Liver (tissue), 9 donors: ENCODE data around the gene PCDHB12. TPM values are rescaled to one million over a fixed set of nuclear protein-coding genes. Genes with fewer than 3 reads are reported as not detected.
"Not testable (repeated sequence)": the region's sequence is repeated elsewhere in the genome, so short reads cannot be mapped to it uniquely, and the experiment has no call there.

ENCODE experiments used
- DNase-seq: peaks from one replicate; pipeline ENCODE4 v3.0.0-alpha.2; 2017; ENCODE audit warnings: low spot score
- H3K27ac ChIP-seq, 2 donors: one replicate each; pipeline ENCODE4 v1.7.0; 2013; ENCODE audit warnings: inconsistent platforms in 2 of 2, low read length in 2 of 2, control low read depth in 1 of 2, low read depth in 1 of 2, mild to moderate bottlenecking in 1 of 2
- H3K27me3 ChIP-seq, 4 donors: one replicate each; pipeline versions ENCODE4 v1.6.1 to v1.7.0; 2013; ENCODE audit warnings: low read length in 3 of 4, inconsistent platforms in 1 of 4, mild to moderate bottlenecking in 1 of 4, moderate library complexity in 1 of 4; ENCODE audit not compliant: control insufficient read depth in 4 of 4, insufficient read depth in 4 of 4
- H3K36me3 ChIP-seq, 4 donors: one replicate each; pipeline versions ENCODE4 v1.6.1 to v1.7.0; 2013; ENCODE audit warnings: low read length in 3 of 4, mild to moderate bottlenecking in 3 of 4, low read depth in 1 of 4, moderate library complexity in 1 of 4; ENCODE audit not compliant: control insufficient read depth in 4 of 4, insufficient read depth in 3 of 4
- H3K4me1 ChIP-seq, 4 donors: one replicate each; pipeline versions ENCODE4 v1.6.1 to v1.7.0; 2013; ENCODE audit warnings: low read length in 3 of 4, mild to moderate bottlenecking in 3 of 4, moderate library complexity in 1 of 4; ENCODE audit not compliant: control insufficient read depth in 4 of 4, insufficient read depth in 4 of 4
- H3K4me3 ChIP-seq, 3 donors: one replicate each; pipeline versions ENCODE4 v1.6.1 to v1.7.0; 2013; ENCODE audit warnings: low read length in 3 of 3, control low read depth in 1 of 3, low read depth in 1 of 3, mild to moderate bottlenecking in 1 of 3
- H3K9ac ChIP-seq, 2 donors: one replicate each; pipeline ENCODE4 v1.7.0; 2013; ENCODE audit warnings: low read length in 2 of 2, mild to moderate bottlenecking in 2 of 2, moderate library complexity in 2 of 2, control low read depth in 1 of 2, low read depth in 1 of 2
- H3K9me3 ChIP-seq, 4 donors: one replicate each; pipeline versions ENCODE4 v1.6.1 to v1.7.0; 2013; ENCODE audit warnings: low read length in 3 of 4; ENCODE audit not compliant: control insufficient read depth in 4 of 4
- ATF3 ChIP-seq: IDR thresholded peaks from 2 replicates; pipeline ENCODE4 v1.6.1; 2016; ENCODE audit warnings: antibody characterized with exemption
- EGR1 ChIP-seq, 2 donors: IDR thresholded peaks; 2 replicates each; pipeline ENCODE4 v1.6.1; 2016 to 2018; ENCODE audit warnings: antibody characterized with exemption in 2 of 2, low read depth in 2 of 2
- FOXA1 ChIP-seq: IDR thresholded peaks from 2 replicates; pipeline ENCODE4 v1.6.1; 2016; ENCODE audit warnings: antibody characterized with exemption
- FOXA2 ChIP-seq: IDR thresholded peaks from 2 replicates; pipeline ENCODE4 v1.6.1; 2016; ENCODE audit warnings: antibody characterized with exemption
- MAX ChIP-seq: IDR thresholded peaks from 2 replicates; pipeline ENCODE4 v1.6.1; 2016; ENCODE audit warnings: antibody characterized with exemption
- RAD21 ChIP-seq, 2 donors: IDR thresholded peaks; 2 replicates each; pipeline ENCODE4 v1.6.1; 2016; ENCODE audit warnings: antibody characterized with exemption in 2 of 2, mild to moderate bottlenecking in 2 of 2
- RXRA ChIP-seq, 2 donors: IDR thresholded peaks; 2 replicates each; pipeline ENCODE4 v1.6.1; 2017 to 2018; ENCODE audit warnings: antibody characterized with exemption in 2 of 2, mild to moderate bottlenecking in 1 of 2
- SP1 ChIP-seq: IDR thresholded peaks from 2 replicates; pipeline ENCODE4 v1.6.1; 2018; ENCODE audit warnings: antibody characterized with exemption, mild to moderate bottlenecking
- YY1 ChIP-seq: IDR thresholded peaks from 2 replicates; pipeline ENCODE4 v1.6.1; 2016; ENCODE audit warnings: antibody characterized with exemption, mild to moderate bottlenecking
- WGBS: extraction: QIAGEN DNeasy Blood & Tissue Kit; methylation state at CpG from one replicate; pipeline ENCODE4 v1.1.7; 2013; 5-methylcytosine and 5-hydroxymethylcytosine counted together
- polyA plus RNA-seq, 2 donors: library from polyadenylated mRNA; stranded (reverse) in 1 of 2; unstranded in 1 of 2; fragments of 200-250 nt in 1 of 2; fragments of >200 nt in 1 of 2; fragmentation: Nextera tagmentation in 1 of 2; extraction: Ambion mirVana in 1 of 2; gene quantifications; one replicate each; pipeline versions ENCODE4 v1.2.1 to v1.2.3, GENCODE V29; 2013 to 2015
- total RNA-seq, 2 donors: library from RNA; depleted of rRNA; stranded (reverse); fragments of >200 nt; gene quantifications; one replicate each; pipeline ENCODE4 v1.2.3, GENCODE V29; 2014
- TF ChIP-seq, protein P1 (sequence below): IDR thresholded peaks from 2 replicates; pipeline ENCODE4 v1.6.1; 2016; ENCODE audit warnings: antibody characterized with exemption, mild to moderate bottlenecking
- TF ChIP-seq, protein P2 (sequence below): IDR thresholded peaks from 2 replicates; pipeline ENCODE4 v1.6.1; 2016; ENCODE audit warnings: antibody characterized with exemption
- TF ChIP-seq, protein P3 (sequence below): fragments of 150-350 bp; IDR thresholded peaks from 2 replicates; pipeline ENCODE4 v1.5.1; 2017; ENCODE audit warnings: improper control_type of control experiment, low read depth, low read length; ENCODE audit not compliant: missing input control
- donor health status: healthy.
- donor health status: healthy.
- donor health status: healthy.
- donor health status: healthy.
- donor health status: healthy.

Gene PCDHB12
- total and polyA plus RNA-seq, 4 donors, result 0.06 to 0.33 (median 0.20) TPM

DNA sequence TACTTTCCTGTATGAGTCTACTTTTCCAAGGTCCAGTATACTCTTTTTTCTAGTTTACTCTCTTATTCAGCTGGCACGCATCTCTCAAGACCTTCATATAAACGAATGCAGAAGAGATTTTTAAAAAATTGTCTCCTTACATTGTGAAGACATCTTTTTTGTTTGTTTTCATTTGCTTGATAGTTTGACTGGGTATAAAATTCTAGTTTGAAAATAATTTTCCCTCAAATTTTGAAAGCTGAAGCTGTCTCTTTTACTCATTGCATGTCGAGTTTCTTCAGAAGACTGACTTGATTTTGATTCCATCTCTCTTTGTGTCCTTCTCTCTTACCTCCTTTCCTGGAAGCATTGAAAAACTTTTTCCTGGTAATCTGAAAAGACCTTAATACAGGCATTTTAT lies 12.2 kb upstream of the PCDHB12 start:
- no peak for DNase-seq
- H3K4me3 ChIP-seq, result no peak overlapping the region
- no peak overlapping the region for H3K9ac ChIP-seq
- H3K36me3 ChIP-seq, result no peaks in the 10 kb centered on the region
- no peak overlapping the region for H3K27ac ChIP-seq
- TF ChIP-seq, protein P1, sequence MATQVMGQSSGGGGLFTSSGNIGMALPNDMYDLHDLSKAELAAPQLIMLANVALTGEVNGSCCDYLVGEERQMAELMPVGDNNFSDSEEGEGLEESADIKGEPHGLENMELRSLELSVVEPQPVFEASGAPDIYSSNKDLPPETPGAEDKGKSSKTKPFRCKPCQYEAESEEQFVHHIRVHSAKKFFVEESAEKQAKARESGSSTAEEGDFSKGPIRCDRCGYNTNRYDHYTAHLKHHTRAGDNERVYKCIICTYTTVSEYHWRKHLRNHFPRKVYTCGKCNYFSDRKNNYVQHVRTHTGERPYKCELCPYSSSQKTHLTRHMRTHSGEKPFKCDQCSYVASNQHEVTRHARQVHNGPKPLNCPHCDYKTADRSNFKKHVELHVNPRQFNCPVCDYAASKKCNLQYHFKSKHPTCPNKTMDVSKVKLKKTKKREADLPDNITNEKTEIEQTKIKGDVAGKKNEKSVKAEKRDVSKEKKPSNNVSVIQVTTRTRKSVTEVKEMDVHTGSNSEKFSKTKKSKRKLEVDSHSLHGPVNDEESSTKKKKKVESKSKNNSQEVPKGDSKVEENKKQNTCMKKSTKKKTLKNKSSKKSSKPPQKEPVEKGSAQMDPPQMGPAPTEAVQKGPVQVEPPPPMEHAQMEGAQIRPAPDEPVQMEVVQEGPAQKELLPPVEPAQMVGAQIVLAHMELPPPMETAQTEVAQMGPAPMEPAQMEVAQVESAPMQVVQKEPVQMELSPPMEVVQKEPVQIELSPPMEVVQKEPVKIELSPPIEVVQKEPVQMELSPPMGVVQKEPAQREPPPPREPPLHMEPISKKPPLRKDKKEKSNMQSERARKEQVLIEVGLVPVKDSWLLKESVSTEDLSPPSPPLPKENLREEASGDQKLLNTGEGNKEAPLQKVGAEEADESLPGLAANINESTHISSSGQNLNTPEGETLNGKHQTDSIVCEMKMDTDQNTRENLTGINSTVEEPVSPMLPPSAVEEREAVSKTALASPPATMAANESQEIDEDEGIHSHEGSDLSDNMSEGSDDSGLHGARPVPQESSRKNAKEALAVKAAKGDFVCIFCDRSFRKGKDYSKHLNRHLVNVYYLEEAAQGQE, result no peak
- TF ChIP-seq EGR1 (IDR thresholded peaks at IDR 0.05; ENCODE audit: low read depth in 2 of 2), result no peak
- no peak for TF ChIP-seq SP1
- no peak for TF ChIP-seq FOXA1
- TF ChIP-seq YY1, result no peak
- TF ChIP-seq, protein P2, sequence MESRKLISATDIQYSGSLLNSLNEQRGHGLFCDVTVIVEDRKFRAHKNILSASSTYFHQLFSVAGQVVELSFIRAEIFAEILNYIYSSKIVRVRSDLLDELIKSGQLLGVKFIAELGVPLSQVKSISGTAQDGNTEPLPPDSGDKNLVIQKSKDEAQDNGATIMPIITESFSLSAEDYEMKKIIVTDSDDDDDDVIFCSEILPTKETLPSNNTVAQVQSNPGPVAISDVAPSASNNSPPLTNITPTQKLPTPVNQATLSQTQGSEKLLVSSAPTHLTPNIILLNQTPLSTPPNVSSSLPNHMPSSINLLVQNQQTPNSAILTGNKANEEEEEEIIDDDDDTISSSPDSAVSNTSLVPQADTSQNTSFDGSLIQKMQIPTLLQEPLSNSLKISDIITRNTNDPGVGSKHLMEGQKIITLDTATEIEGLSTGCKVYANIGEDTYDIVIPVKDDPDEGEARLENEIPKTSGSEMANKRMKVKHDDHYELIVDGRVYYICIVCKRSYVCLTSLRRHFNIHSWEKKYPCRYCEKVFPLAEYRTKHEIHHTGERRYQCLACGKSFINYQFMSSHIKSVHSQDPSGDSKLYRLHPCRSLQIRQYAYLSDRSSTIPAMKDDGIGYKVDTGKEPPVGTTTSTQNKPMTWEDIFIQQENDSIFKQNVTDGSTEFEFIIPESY, result no peak
- no peak for TF ChIP-seq FOXA2
- TF ChIP-seq RAD21 (IDR thresholded peaks at IDR 0.05), result no peak
- no peak for TF ChIP-seq ATF3
- TF ChIP-seq RXRA (IDR thresholded peaks at IDR 0.05), result no peak
- TF ChIP-seq, protein P3, sequence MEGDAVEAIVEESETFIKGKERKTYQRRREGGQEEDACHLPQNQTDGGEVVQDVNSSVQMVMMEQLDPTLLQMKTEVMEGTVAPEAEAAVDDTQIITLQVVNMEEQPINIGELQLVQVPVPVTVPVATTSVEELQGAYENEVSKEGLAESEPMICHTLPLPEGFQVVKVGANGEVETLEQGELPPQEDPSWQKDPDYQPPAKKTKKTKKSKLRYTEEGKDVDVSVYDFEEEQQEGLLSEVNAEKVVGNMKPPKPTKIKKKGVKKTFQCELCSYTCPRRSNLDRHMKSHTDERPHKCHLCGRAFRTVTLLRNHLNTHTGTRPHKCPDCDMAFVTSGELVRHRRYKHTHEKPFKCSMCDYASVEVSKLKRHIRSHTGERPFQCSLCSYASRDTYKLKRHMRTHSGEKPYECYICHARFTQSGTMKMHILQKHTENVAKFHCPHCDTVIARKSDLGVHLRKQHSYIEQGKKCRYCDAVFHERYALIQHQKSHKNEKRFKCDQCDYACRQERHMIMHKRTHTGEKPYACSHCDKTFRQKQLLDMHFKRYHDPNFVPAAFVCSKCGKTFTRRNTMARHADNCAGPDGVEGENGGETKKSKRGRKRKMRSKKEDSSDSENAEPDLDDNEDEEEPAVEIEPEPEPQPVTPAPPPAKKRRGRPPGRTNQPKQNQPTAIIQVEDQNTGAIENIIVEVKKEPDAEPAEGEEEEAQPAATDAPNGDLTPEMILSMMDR, result no peak
- no peak for TF ChIP-seq MAX
- no peaks in the 10 kb centered on the region for H3K4me1 ChIP-seq
- WGBS, result 33% methylated on average over 3 of the region's 3 CpGs
- peaks cover 21 to 49% (median 30%) of the 10 kb centered on the region in 4 donors for H3K9me3 ChIP-seq
- no peaks in the 10 kb centered on the region for H3K27me3 ChIP-seq

- Histone ChIP-seq H3K4me3 (no peak within 1 kb of the TSS), H3K9ac (no peak within 1 kb of the TSS), H3K27me3 (no peaks in the 10 kb centered on the region), H3K9me3 (peaks cover 20 to 45% (median 26%) of the 10 kb centered on the region in 4 donors), H3K27ac (no peak within 1 kb of the TSS), H3K36me3 (no peaks in the 10 kb centered on the region), H3K4me1 (no peaks in the 10 kb centered on the region)
- DNase-seq, result no peak
- WGBS, result 28% methylated on average over 21 of the region's 21 CpGs
- TF ChIP-seq FOXA2 (no peak), YY1 (no peak)
Observed at GRCh38 chr5:141199359-141200235, 8.9 kb upstream of the PCDHB12 start, which contains the start of gene PCDHB11. Gene PCDHB11 (plus strand): TSS chr5:141199627. CDS start chr5:141199775, 148 bp downstream.

GRCh38 chr5:141201126-141201525 lies 7.4 kb upstream of the PCDHB12 start:
- peaks cover 18 to 38% (median 25%) of the 10 kb centered on the region in 4 donors for H3K9me3 ChIP-seq
- H3K4me1 ChIP-seq, H3K27me3 ChIP-seq, H3K4me3 ChIP-seq, H3K36me3 ChIP-seq, DNase-seq, H3K9ac ChIP-seq, H3K27ac ChIP-seq: not testable (repeated sequence)
- WGBS, result 26% methylated on average over 28 of the region's 38 CpGs

GRCh38 chr5:141201646-141202045 lies 6.9 kb upstream of the PCDHB12 start:
- DNase-seq, H3K27ac ChIP-seq, H3K9ac ChIP-seq, H3K4me1 ChIP-seq, H3K4me3 ChIP-seq, H3K36me3 ChIP-seq, H3K27me3 ChIP-seq: not testable (repeated sequence)
- peaks cover 16 to 32% (median 24%) of the 10 kb centered on the region in 4 donors for H3K9me3 ChIP-seq
- WGBS, result 31% methylated on average over 29 of the region's 35 CpGs
